Fibroblast of lung (primary cell): ENCODE measurements around the gene UGGT2. TPM values are rescaled to one million over a fixed set of nuclear protein-coding genes. Genes with fewer than 3 reads are reported as not detected.
A peak's percentile ranks its signal among the peaks of the same experiment; 100 is the strongest.

Experiments
- DNase-seq, 2 donors: peaks; one replicate each; pipeline versions ENCODE4 v3.0.0 to v3.0.0-alpha.2; 2010; ENCODE audit warnings: low read depth in 2 of 2
- H2AFZ ChIP-seq: 2 replicates; pipeline ENCODE4 v1.5.1; 2012; ENCODE audit warnings: low read length, control low read depth, inconsistent platforms
- H3K27ac ChIP-seq: 2 replicates; pipeline ENCODE4 v1.5.1; 2011; ENCODE audit warnings: low read length, control low read depth; ENCODE audit not compliant: insufficient read depth
- H3K27me3 ChIP-seq: 2 replicates; pipeline ENCODE4 v1.5.1; 2011; ENCODE audit warnings: mild to moderate bottlenecking, low read length; ENCODE audit not compliant: control insufficient read depth, insufficient read depth
- H3K36me3 ChIP-seq: 2 replicates; pipeline ENCODE4 v1.5.1; 2011; ENCODE audit warnings: low read length; ENCODE audit not compliant: control insufficient read depth, insufficient read depth
- H3K4me1 ChIP-seq: 2 replicates; pipeline ENCODE4 v1.5.1; 2011; ENCODE audit warnings: low read length; ENCODE audit not compliant: control insufficient read depth, insufficient read depth; ENCODE audit errors: extremely low read depth
- H3K4me2 ChIP-seq: 2 replicates; pipeline ENCODE4 v1.5.1; 2011; ENCODE audit warnings: low read length, control low read depth; ENCODE audit not compliant: insufficient read depth; ENCODE audit errors: extremely low read depth
- H3K4me3 ChIP-seq, 4 experiments: fragments of 200-600 bp in 1 of 4; sonication (generic) in 1 of 4; replicated peaks in 1 of 4; 2 replicates each; pipeline ENCODE4 v1.5.1; 2011 to 2016; ENCODE audit warnings: low read length in 4 of 4, low read depth in 3 of 4, mild to moderate bottlenecking in 3 of 4, control low read depth in 2 of 4, inconsistent platforms in 1 of 4, mixed read lengths in 1 of 4; ENCODE audit not compliant: insufficient read depth in 1 of 4; ENCODE audit errors: control extremely low read depth in 1 of 4
- H3K79me2 ChIP-seq: 2 replicates; pipeline ENCODE4 v1.5.1; 2012; ENCODE audit warnings: mild to moderate bottlenecking, low read length, inconsistent platforms; ENCODE audit not compliant: control insufficient read depth, insufficient read depth
- H3K9ac ChIP-seq: 2 replicates; pipeline ENCODE4 v1.5.1; 2011; ENCODE audit warnings: mild to moderate bottlenecking, low read length, control low read depth; ENCODE audit not compliant: insufficient read depth
- H3K9me3 ChIP-seq: 2 replicates; pipeline ENCODE4 v1.5.1; 2012; ENCODE audit warnings: low read depth, low read length; ENCODE audit not compliant: control insufficient read depth, insufficient read depth
- H4K20me1 ChIP-seq: 2 replicates; pipeline ENCODE4 v1.5.1; 2011; ENCODE audit warnings: low read length; ENCODE audit not compliant: control insufficient read depth, insufficient read depth; ENCODE audit errors: extremely low read depth
- EZH2 ChIP-seq: IDR thresholded peaks from 2 replicates; pipeline ENCODE4 v1.5.1; 2012; ENCODE audit warnings: low read length, control low read depth, mild to moderate bottlenecking; ENCODE audit errors: missing control alignments
- polyA plus RNA-seq, 2 donors: library from polyadenylated mRNA; depleted of rRNA in 1 of 2; stranded (reverse) in 1 of 2; unstranded in 1 of 2; fragments of >200 nt; gene quantifications; 2 replicates each; pipeline ENCODE4 v1.2.1, GENCODE V29; 2011 to 2012; ENCODE audit warnings: missing spikeins in 1 of 2
- total RNA-seq: library from RNA; depleted of rRNA; stranded (reverse); fragments of >200 nt; gene quantifications from 2 replicates; pipeline ENCODE4 v1.2.1, GENCODE V29; 2014
- TF ChIP-seq, protein P1 (sequence below), 2 donors: IDR thresholded peaks in 1 of 2; conservative IDR thresholded peaks in 1 of 2; 1 replicate in 1 of 2; 2 replicates in 1 of 2; pipeline ENCODE4 v1.5.1; 2011 to 2012; ENCODE audit warnings: low read length in 2 of 2, control low read depth in 1 of 2, inconsistent platforms in 1 of 2, low read depth in 1 of 2, mild to moderate bottlenecking in 1 of 2

The UGGT2 gene
- total and polyA plus RNA-seq, 2 donors (not counting 1 experiment from before 2014, with no cell fraction given) = 26.3 to 47.2 TPM

DNA sequence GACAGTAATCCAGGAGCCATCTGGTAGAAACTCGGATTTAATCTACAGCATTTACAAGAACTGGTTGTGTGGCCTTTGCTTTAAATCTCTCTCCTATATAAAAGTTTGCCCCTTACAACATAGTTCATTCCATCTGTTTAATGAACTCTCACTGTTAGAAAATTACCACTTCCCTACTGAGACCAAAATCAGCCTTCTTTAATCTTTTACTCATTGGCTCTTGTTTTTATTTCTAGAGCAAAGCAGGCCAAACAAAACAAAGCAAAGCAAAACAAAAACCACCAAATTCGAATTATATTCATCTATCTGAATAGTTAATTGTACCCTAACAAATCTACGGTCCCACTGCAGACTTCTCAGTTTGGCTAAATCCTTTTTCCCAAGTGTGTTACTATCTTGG lies 127.0 kb downstream of the UGGT2 start:
- Histone ChIP-seq H3K9ac (no peak overlapping the region), H3K4me3 (no peak overlapping the region), H3K27ac (no peak overlapping the region), H3K36me3 (no peaks in the 10 kb centered on the region), H3K4me1 (no peaks in the 10 kb centered on the region), H3K27me3 (no peaks in the 10 kb centered on the region), H3K9me3 (no peaks in the 10 kb centered on the region), H3K79me2 (no peaks in the 10 kb centered on the region), H4K20me1 (no peaks in the 10 kb centered on the region), H3K4me2 (no peak overlapping the region), H2AFZ (no peak overlapping the region)
- TF ChIP-seq, protein P1, sequence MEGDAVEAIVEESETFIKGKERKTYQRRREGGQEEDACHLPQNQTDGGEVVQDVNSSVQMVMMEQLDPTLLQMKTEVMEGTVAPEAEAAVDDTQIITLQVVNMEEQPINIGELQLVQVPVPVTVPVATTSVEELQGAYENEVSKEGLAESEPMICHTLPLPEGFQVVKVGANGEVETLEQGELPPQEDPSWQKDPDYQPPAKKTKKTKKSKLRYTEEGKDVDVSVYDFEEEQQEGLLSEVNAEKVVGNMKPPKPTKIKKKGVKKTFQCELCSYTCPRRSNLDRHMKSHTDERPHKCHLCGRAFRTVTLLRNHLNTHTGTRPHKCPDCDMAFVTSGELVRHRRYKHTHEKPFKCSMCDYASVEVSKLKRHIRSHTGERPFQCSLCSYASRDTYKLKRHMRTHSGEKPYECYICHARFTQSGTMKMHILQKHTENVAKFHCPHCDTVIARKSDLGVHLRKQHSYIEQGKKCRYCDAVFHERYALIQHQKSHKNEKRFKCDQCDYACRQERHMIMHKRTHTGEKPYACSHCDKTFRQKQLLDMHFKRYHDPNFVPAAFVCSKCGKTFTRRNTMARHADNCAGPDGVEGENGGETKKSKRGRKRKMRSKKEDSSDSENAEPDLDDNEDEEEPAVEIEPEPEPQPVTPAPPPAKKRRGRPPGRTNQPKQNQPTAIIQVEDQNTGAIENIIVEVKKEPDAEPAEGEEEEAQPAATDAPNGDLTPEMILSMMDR (conservative IDR thresholded peaks at IDR 0.05 in 1 of 2, IDR thresholded peaks at IDR 0.05 in 1 of 2; ENCODE audit: low read depth in 1 of 2, low read length in 2 of 2) = no peak
- no peak for TF ChIP-seq EZH2
- peak in 1 of 2 donors; percentile 10 for DNase-seq

DNA sequence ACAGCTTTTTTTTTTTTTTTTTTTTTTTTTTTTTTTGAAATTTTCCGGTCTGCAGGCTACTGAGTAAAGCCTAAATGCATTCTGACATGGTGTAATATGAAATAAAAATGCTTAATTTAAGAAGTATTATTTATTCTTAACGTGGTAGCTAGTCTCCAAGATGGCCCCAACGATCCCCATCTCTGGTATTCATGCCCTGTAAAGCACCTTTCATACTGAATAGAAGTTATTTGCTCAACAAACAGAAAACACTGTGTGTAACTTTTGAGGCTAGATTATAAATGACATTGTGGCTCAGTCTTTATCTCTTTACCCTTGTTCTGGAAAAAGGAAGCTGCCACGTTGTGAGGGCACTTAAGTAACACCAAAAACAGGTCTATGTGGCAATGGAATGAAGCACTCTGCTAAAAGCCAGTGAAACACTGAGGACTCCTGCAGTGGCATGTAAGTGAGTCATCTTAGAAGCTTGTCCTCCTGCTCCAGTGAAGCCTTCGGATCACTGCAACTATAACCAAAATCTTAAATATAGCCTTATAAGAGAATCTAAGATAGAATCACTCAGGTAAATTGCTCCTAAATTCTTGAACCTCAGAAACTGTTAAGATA lies 128.7 kb downstream of the UGGT2 start:
- no peak overlapping the region for H3K4me2 ChIP-seq

DNA sequence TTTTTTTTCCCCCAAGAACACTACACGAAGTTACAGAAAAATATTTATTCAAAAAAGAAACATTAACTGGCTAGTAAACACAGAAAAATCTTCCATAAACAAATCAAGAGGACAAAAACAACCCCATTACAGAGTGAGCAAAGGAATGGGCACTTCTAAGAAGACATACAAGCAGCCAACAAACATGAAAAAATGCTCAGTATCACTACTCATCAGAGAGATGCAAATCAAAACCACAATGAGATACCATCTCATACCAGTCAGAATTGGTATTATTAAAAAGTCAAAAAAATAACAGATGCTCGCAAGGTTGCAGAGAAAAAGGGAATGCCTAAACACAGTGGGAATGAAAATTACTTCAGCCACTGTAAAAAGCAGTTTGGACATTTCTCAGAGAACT lies 131.7 kb downstream of the UGGT2 start:
- Histone ChIP-seq H2AFZ (no peak overlapping the region), H3K4me2 (no peak overlapping the region), H3K4me3 (no peak overlapping the region), H3K27me3 (no peaks in the 10 kb centered on the region), H3K9me3 (no peaks in the 10 kb centered on the region), H3K36me3 (no peaks in the 10 kb centered on the region), H3K79me2 (no peaks in the 10 kb centered on the region), H3K9ac (no peak overlapping the region), H3K27ac (no peak overlapping the region), H4K20me1 (no peaks in the 10 kb centered on the region), H3K4me1 (no peaks in the 10 kb centered on the region)
- DNase-seq = peak in 1 of 2 donors; percentile 50
- TF ChIP-seq, protein P1 (conservative IDR thresholded peaks at IDR 0.05 in 1 of 2, IDR thresholded peaks at IDR 0.05 in 1 of 2; ENCODE audit: low read depth in 1 of 2, low read length in 2 of 2) = no peak
- no peak for TF ChIP-seq EZH2

More for the DNA sequence above, 128.7 kb downstream of the UGGT2 start:
- Histone ChIP-seq H3K27ac (no peak overlapping the region), H3K36me3 (no peaks in the 10 kb centered on the region), H2AFZ (no peak overlapping the region), H3K9me3 (no peaks in the 10 kb centered on the region), H3K79me2 (no peaks in the 10 kb centered on the region), H3K4me1 (no peaks in the 10 kb centered on the region), H4K20me1 (no peaks in the 10 kb centered on the region), H3K4me3 (no peak overlapping the region), H3K9ac (no peak overlapping the region), H3K27me3 (no peaks in the 10 kb centered on the region)
- no peak for TF ChIP-seq EZH2
- TF ChIP-seq, protein P1 (conservative IDR thresholded peaks at IDR 0.05 in 1 of 2, IDR thresholded peaks at IDR 0.05 in 1 of 2; ENCODE audit: low read depth in 1 of 2, low read length in 2 of 2) = no peak
- DNase-seq = peak; percentile 77 to 94
